Measurements from ENCODE around the gene SMCHD1.

GRCh38 chr18:2787225-2787624 lies 131.7 kb downstream of the SMCHD1 start:
- TF ChIP-seq, protein P1, sequence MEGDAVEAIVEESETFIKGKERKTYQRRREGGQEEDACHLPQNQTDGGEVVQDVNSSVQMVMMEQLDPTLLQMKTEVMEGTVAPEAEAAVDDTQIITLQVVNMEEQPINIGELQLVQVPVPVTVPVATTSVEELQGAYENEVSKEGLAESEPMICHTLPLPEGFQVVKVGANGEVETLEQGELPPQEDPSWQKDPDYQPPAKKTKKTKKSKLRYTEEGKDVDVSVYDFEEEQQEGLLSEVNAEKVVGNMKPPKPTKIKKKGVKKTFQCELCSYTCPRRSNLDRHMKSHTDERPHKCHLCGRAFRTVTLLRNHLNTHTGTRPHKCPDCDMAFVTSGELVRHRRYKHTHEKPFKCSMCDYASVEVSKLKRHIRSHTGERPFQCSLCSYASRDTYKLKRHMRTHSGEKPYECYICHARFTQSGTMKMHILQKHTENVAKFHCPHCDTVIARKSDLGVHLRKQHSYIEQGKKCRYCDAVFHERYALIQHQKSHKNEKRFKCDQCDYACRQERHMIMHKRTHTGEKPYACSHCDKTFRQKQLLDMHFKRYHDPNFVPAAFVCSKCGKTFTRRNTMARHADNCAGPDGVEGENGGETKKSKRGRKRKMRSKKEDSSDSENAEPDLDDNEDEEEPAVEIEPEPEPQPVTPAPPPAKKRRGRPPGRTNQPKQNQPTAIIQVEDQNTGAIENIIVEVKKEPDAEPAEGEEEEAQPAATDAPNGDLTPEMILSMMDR (IDR thresholded peaks at IDR 0.05): no peak
- TF ChIP-seq POLR2AphosphoS5 (IDR thresholded peaks at IDR 0.05): no peak
- TF ChIP-seq POLR2A (IDR thresholded peaks at IDR 0.05): no peak

Data from transverse colon (tissue), 4 donors.